WERI-Rb-1 (cell line): Measurements from ENCODE around the gene CMIP.

Experiments
- DNase-seq: peaks from one replicate; pipeline ENCODE4 v3.0.0-alpha.2; 2020
- H3K27ac ChIP-seq: fragments of 250-450 bp; sonication (Bioruptor Pico); 2 replicates; pipeline ENCODE4 v1.5.1; 2020; ENCODE audit warnings: mild to moderate bottlenecking, moderate library complexity
- H3K27me3 ChIP-seq: fragments of 250-450 bp; sonication (Bioruptor Pico); 2 replicates; pipeline ENCODE4 v1.5.1; 2021; ENCODE audit warnings: mild to moderate bottlenecking, low read depth, moderate library complexity; ENCODE audit not compliant: insufficient read depth, severe bottlenecking
- H3K36me3 ChIP-seq: fragments of 250-450 bp; sonication (Bioruptor Pico); 2 replicates; pipeline ENCODE4 v1.5.1; 2020; ENCODE audit warnings: mild to moderate bottlenecking, moderate library complexity
- H3K4me3 ChIP-seq: 2 replicates; pipeline ENCODE4 v1.5.1; 2011; ENCODE audit warnings: low read depth, mild to moderate bottlenecking, control low read depth, low read length
- H3K9me3 ChIP-seq: fragments of 250-450 bp; sonication (Bioruptor Pico); 2 replicates; pipeline ENCODE4 v1.5.1; 2021; ENCODE audit warnings: mild to moderate bottlenecking, moderate library complexity; ENCODE audit not compliant: severe bottlenecking
- CTCF ChIP-seq: IDR thresholded peaks from 2 replicates; pipeline ENCODE4 v1.5.1; 2011; ENCODE audit warnings: low read depth, mild to moderate bottlenecking, control low read depth, inconsistent platforms, low read length

CMIP gene

DNA sequence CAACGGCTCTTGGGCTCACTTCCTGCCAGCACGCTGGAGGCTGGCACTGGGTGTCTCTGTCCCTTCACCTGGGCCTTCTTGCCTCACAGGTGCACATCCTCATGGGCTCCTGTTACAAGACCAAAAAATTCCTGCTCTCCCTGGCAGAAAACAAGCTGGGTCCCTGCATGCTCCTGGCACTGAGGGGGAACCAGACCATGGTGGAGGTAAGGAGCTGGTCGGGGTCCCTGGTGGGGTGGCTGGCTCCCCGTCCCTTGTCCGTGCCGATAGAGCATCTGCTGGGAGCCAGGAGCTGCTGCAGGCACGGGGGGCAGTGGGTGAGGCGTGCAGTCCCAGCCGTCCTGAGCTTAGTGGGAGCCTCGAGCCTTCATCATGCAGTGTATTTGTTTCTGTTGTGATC, 255.0 kb downstream of the CMIP start:
- TF ChIP-seq CTCF: no peak
- H3K36me3 ChIP-seq: no peaks in the 10 kb centered on the region
- H3K27ac ChIP-seq: no peak overlapping the region
- H3K4me3 ChIP-seq: no peak overlapping the region
- no peak for DNase-seq
- no peaks in the 10 kb centered on the region for H3K9me3 ChIP-seq
- no peaks in the 10 kb centered on the region for H3K27me3 ChIP-seq

- Histone ChIP-seq H3K27ac (no peak overlapping the region), H3K27me3 (no peaks in the 10 kb centered on the region), H3K36me3 (no peaks in the 10 kb centered on the region), H3K4me3 (no peak overlapping the region), H3K9me3 (no peaks in the 10 kb centered on the region)
- no peak for TF ChIP-seq CTCF
- DNase-seq: no peak
Measured at GRCh38 chr16:81700071-81700779, 255.6 kb downstream of the CMIP start.

GRCh38 chr16:81700780-81701165, 256.2 kb downstream of the CMIP start:
- Histone ChIP-seq H3K27me3 (no peaks in the 10 kb centered on the region), H3K9me3 (no peaks in the 10 kb centered on the region), H3K27ac (no peak overlapping the region), H3K4me3 (no peak overlapping the region), H3K36me3 (no peaks in the 10 kb centered on the region)
- DNase-seq: no peak
- no peak for TF ChIP-seq CTCF

- H3K36me3 ChIP-seq: no peaks in the 10 kb centered on the region
- H3K27ac ChIP-seq: no peak overlapping the region
- no peak for TF ChIP-seq CTCF
- no peaks in the 10 kb centered on the region for H3K9me3 ChIP-seq
- no peak for DNase-seq
- H3K27me3 ChIP-seq: no peaks in the 10 kb centered on the region
- no peak overlapping the region for H3K4me3 ChIP-seq
Measured at GRCh38 chr16:81701296-81701970, 256.8 kb downstream of the CMIP start.

DNA sequence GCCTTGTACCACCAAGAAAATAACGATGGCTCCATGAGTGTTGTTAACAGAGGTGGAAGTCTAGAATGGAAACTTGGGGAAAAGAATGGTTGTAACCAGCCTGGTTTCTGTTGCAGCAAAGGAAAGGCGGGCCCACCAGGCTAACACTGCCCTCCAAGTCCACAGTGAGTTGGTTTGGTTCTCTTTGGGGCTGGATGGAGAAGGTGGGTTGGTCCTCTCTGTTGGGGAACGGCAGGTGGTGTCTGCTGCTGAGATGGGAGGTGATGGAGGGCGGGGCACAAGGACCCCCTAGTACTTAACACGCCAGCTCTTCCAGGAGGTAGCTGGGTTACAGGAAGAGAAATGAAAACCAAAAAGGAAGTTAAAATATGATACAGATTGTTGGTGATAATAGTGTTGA, 257.9 kb downstream of the CMIP start:
- no peaks in the 10 kb centered on the region for H3K36me3 ChIP-seq

More for the DNA sequence above, 257.9 kb downstream of the CMIP start:
- H3K4me3 ChIP-seq: no peak overlapping the region
- H3K27me3 ChIP-seq: no peaks in the 10 kb centered on the region
- no peak overlapping the region for H3K27ac ChIP-seq
- DNase-seq: no peak
- H3K9me3 ChIP-seq: no peaks in the 10 kb centered on the region
- no peak for TF ChIP-seq CTCF
